Measurements from ENCODE around the gene HYI. TPM values are rescaled to one million over a fixed set of nuclear protein-coding genes. Genes with fewer than 3 reads are reported as not detected.
A peak's percentile ranks its signal among the peaks of the same experiment; 100 is the strongest.
"Not testable (repeated sequence)": the region's sequence is repeated elsewhere in the genome, so short reads cannot be mapped to it uniquely, and the experiment has no call there.

The HYI gene, protein sequence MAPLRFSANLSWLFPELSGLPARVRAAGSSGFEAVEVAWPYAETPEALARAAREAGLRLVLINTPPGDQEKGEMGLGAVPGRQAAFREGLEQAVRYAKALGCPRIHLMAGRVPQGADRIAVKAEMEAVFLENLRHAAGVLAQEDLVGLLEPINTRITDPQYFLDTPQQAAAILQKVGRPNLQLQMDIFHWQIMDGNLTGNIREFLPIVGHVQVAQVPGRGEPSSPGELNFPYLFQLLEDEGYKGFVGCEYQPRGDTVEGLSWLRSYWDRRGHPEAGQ
- 100 to 1,000 TPM in 2 of 6 donors, 10 to 100 TPM in 4; 63.3 to 259 (median 68.8) TPM for total RNA-seq

DNA sequence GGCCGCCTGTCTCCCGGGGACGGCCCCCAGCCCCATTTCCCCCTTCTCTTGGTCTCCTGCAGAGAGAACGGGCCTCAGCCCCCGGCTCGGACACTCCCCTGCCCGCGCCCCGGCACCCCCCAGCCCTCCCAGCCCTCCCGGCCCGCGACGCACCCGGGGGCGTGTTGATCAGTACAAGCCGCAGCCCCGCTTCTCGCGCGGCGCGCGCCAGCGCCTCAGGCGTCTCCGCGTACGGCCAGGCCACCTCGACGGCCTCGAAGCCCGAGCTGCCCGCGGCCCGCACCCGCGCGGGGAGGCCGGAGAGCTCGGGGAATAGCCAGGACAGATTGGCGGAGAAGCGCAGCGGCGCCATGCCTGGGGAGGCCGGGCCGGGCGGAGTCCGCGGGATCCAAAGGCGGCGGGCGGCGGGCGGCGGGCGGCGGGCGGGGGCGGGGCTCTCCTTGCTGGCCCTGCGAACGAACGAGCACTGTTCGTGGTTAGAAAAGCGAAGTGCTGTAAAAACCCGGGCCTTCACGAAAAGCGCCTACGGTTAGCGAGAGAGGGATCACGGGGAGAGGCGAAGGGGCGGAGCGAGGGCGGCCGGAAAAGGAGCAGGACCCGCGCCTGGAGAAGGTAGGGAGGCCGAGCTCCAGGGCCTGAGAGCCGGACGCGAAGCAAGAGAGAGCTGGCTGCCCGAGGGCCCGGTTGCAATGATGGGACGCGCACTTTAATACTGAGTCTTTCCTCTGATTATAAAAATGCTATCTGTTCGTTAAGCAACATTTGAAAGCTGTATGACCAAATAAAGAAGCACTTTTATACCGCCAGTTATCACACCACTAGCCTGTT, at the start of gene HYI:
Gene HYI, minus strand, starts transcription at position 490 of the 828 bp plus-strand sequence. Its CDS starts 138 bp downstream, at position 352.
- H3K27me3 ChIP-seq: no peaks in the 10 kb centered on the region

DNA sequence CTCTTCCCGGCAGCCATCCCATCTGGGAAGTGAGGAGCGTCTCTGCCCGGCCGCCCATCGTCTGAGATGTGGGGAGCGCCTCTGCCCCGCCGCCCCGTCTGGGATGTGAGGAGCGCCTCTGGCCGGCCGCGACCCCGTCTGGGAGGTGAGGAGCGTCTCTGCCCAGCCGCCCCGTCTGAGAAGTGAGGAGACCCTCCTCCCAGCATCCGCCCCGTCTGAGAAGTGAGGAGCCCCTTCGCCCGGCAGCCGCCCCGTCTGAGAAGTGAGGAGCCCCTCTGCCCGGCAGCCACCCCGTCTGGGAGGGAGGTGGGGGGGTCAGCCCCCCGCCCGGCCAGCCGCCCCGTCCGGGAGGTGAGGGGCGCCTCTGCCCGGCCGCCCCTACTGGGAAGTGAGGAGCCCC, 48.1 kb upstream of the HYI start:
- WGBS, 2 donors: 98% methylated on average over 12 to 15 of the region's 33 CpGs
- H3K9me3 ChIP-seq; H3K27ac ChIP-seq; H3K4me1 ChIP-seq; H3K36me3 ChIP-seq; H3K27me3 ChIP-seq; H3K4me3 ChIP-seq; ATAC-seq (ENCODE audit: low FRiP score in 2 of 2): not testable (repeated sequence)
- peak in 1 of 2 donors; percentile 54 for DNase-seq

More for the DNA sequence above, at the start of gene HYI:
- Histone ChIP-seq H3K4me1 (peaks cover 11 to 27% (median 19%) of the 10 kb centered on the region in 4 donors), H3K27ac (peak within 1 kb of the TSS; percentile 87 to 93 (median 88)), H3K4me3 (peak within 1 kb of the TSS; percentile 47 to 74 (median 58)), H3K9me3 (no peaks in the 10 kb centered on the region), H3K36me3 (peaks cover 5 to 36% (median 32%) of the 10 kb centered on the region in 4 donors)
- ATAC-seq (ENCODE audit: low FRiP score in 2 of 2) (peak; percentile 91 to 92), DNase-seq (peak; percentile 88 to 95)
- 1% methylated on average over 24 to 73 of the region's 87 CpGs for WGBS, 2 donors
- TF ChIP-seq, protein P1, sequence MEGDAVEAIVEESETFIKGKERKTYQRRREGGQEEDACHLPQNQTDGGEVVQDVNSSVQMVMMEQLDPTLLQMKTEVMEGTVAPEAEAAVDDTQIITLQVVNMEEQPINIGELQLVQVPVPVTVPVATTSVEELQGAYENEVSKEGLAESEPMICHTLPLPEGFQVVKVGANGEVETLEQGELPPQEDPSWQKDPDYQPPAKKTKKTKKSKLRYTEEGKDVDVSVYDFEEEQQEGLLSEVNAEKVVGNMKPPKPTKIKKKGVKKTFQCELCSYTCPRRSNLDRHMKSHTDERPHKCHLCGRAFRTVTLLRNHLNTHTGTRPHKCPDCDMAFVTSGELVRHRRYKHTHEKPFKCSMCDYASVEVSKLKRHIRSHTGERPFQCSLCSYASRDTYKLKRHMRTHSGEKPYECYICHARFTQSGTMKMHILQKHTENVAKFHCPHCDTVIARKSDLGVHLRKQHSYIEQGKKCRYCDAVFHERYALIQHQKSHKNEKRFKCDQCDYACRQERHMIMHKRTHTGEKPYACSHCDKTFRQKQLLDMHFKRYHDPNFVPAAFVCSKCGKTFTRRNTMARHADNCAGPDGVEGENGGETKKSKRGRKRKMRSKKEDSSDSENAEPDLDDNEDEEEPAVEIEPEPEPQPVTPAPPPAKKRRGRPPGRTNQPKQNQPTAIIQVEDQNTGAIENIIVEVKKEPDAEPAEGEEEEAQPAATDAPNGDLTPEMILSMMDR (IDR thresholded peaks at IDR 0.05): no peak
- TF ChIP-seq POLR2AphosphoS5 (IDR thresholded peaks at IDR 0.05) (peak; percentile 47 to 56), POLR2A (IDR thresholded peaks at IDR 0.05) (peak in 2 of 4 donors; percentile 22 to 40), EP300 (IDR thresholded peaks at IDR 0.05) (no peak)

DNA sequence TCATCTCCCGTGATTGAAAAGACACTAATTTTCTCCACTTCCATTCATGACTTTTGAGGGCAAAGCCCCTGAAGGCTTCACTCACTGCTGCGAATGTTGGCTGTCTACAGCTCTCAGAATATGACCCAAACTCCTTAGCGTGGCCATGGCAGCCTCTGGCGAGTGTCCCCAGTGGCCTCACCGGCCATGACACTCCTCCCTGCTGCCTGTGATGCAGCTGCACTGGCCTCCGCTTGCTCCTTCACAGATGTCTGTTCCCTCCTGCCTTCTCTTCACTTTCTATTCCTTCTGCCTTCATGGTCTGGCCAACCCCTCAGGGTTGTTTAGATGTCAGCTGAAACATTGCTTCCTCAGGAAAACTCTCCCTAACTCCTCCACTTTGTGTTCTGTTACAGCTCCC, 46.2 kb upstream of the HYI start:
- 80 to 87% methylated on average over 6 of the region's 6 CpGs for WGBS, 2 donors
- peaks cover 0 to 5% (median under 1%) of the 10 kb centered on the region in 4 donors for H3K4me1 ChIP-seq
- H3K36me3 ChIP-seq: no peaks in the 10 kb centered on the region
- H3K27ac ChIP-seq: no peak overlapping the region
- no peaks in the 10 kb centered on the region for H3K27me3 ChIP-seq
- no peak for ATAC-seq (ENCODE audit: low FRiP score in 2 of 2)
- H3K4me3 ChIP-seq: no peak overlapping the region
- TF ChIP-seq POLR2AphosphoS5 (IDR thresholded peaks at IDR 0.05) (no peak), POLR2A (IDR thresholded peaks at IDR 0.05) (no peak), EP300 (IDR thresholded peaks at IDR 0.05) (no peak)
- TF ChIP-seq, protein P1 (IDR thresholded peaks at IDR 0.05): no peak
- peak in 1 of 2 donors; percentile 24 for DNase-seq
- H3K9me3 ChIP-seq: no peaks in the 10 kb centered on the region

DNA sequence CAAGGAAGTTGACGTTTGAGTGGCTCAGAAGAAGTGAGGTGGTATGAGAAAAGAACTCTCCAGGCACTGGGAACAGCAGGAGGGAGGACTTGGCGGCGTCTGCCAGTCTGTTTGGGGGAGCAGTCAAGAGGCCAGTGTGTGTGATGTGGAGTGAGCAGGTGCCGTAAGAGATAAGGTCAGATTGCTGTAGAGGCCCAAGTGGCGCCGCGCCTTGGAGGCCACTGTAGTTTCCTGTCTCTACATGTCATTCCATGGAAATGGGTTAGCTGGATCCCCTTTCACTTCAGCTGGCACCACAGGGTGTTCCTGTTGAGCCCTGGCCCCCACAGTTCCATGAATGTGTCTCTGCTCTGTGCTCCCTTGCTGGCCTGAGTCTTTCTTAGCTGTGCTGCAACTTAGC, 41.5 kb upstream of the HYI start:
- Histone ChIP-seq H3K9me3 (peaks cover 0 to 7% (median 6%) of the 10 kb centered on the region in 4 donors), H3K4me3 (no peak overlapping the region), H3K27me3 (no peaks in the 10 kb centered on the region), H3K4me1 (peaks cover 4 to 23% (median 18%) of the 10 kb centered on the region in 4 donors), H3K36me3 (no peaks in the 10 kb centered on the region), H3K27ac (peak overlapping the region in 2 of 4 donors; percentile 12 to 28)
- 70 to 79% methylated on average over 7 of the region's 7 CpGs for WGBS, 2 donors
- DNase-seq: peak in 1 of 2 donors; percentile 80
- peak in 1 of 2 donors; percentile 26 for TF ChIP-seq POLR2AphosphoS5 (IDR thresholded peaks at IDR 0.05)
- no peak for TF ChIP-seq EP300 (IDR thresholded peaks at IDR 0.05)
- ATAC-seq (ENCODE audit: low FRiP score in 2 of 2): peak; percentile 49 to 84

DNA sequence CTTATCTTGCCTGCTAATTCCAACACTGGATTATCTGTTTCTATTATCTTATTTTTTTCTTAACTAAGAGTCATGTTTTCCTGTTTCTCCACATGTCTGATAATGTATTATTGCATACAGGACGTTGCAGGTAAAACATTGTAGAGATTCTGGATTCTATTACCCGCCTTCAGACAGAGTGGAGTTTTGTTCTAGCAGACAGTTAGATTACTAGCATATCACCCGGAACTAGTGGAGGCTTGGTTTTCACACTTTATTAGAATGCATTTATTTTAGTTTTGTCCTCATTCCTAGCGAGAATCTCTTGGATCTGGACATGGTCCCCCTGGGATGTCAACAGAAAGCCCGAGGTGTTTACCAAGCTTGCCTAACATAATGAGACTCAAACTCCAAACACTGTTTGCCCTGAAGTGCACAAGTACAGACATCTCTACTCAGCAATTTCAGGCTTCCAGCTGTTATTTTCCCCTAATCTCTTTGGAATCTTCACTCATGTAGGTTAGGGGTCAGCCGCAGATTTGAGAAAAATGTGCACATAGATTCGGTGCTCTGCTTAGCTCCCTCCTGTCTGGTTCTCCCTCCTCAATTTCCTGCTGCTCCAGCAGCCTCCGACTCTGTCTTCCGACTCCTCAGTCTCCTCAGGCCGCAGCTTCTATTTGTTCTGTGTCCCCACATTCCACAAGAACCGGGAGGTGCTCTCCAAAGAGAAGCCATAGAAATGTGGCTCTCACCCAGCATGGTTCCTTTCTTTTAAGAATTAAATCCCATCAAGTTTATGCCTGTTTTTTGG, 40.1 kb upstream of the HYI start:
- WGBS, 2 donors: 38 to 39% methylated on average over 11 of the region's 11 CpGs
- no peak overlapping the region for H3K4me3 ChIP-seq
- H3K27ac ChIP-seq: peak overlapping the region in 2 of 4 donors; percentile 40 to 63
- DNase-seq (no peak), ATAC-seq (ENCODE audit: low FRiP score in 2 of 2) (no peak)
- no peaks in the 10 kb centered on the region for H3K36me3 ChIP-seq
- peaks cover 0 to 11% (median 7%) of the 10 kb centered on the region in 4 donors for H3K9me3 ChIP-seq
- peaks cover 4 to 23% (median 18%) of the 10 kb centered on the region in 4 donors for H3K4me1 ChIP-seq
- TF ChIP-seq, protein P1 (IDR thresholded peaks at IDR 0.05): no peak
- TF ChIP-seq POLR2AphosphoS5 (IDR thresholded peaks at IDR 0.05): no peak
- no peak for TF ChIP-seq EP300 (IDR thresholded peaks at IDR 0.05)
- TF ChIP-seq POLR2A (IDR thresholded peaks at IDR 0.05): no peak
- no peaks in the 10 kb centered on the region for H3K27me3 ChIP-seq
